Glutamatergic neuron (in vitro differentiated cells): ENCODE results near the gene DTX4. TPM values are rescaled to one million over a fixed set of nuclear protein-coding genes. Genes with fewer than 3 reads are reported as not detected.
A peak's percentile ranks its signal among the peaks of the same experiment; 100 is the strongest.

Experiments
- DNase-seq: peaks from one replicate; pipeline ENCODE4 v3.0.0; 2022
- H3K27ac Mint-ChIP-seq: one replicate; pipeline ENCODE4 v1.8.0; 2020; ENCODE audit warnings: mild to moderate bottlenecking, mixed read lengths, inconsistent platforms; ENCODE audit not compliant: unreplicated experiment
- H3K27me3 Mint-ChIP-seq: one replicate; pipeline ENCODE4 v1.8.0; 2020; ENCODE audit warnings: mild to moderate bottlenecking, moderate library complexity, mixed read lengths, inconsistent platforms; ENCODE audit not compliant: unreplicated experiment
- H3K36me3 Mint-ChIP-seq: one replicate; pipeline ENCODE4 v1.8.0; 2020; ENCODE audit warnings: mild to moderate bottlenecking, mixed read lengths, inconsistent platforms; ENCODE audit not compliant: unreplicated experiment
- H3K4me1 Mint-ChIP-seq: one replicate; pipeline ENCODE4 v1.8.0; 2020; ENCODE audit warnings: mild to moderate bottlenecking, low read depth, mixed read lengths, inconsistent platforms; ENCODE audit not compliant: unreplicated experiment
- H3K4me3 Mint-ChIP-seq: one replicate; pipeline ENCODE4 v1.8.0; 2020; ENCODE audit warnings: mild to moderate bottlenecking, mixed read lengths, inconsistent platforms; ENCODE audit not compliant: unreplicated experiment
- H3K9me3 Mint-ChIP-seq: one replicate; pipeline ENCODE4 v1.8.0; 2020; ENCODE audit warnings: mild to moderate bottlenecking, moderate library complexity, mixed read lengths, inconsistent platforms; ENCODE audit not compliant: unreplicated experiment
- total RNA-seq: library from RNA; stranded (reverse); fragmentation: NEBNext Ultra II Directional; extraction: Animal tissue kit (Norgen Biotek cat#: 25700); gene quantifications from one replicate; pipeline ENCODE4 v1.2.1, GENCODE V29; 2021; ENCODE audit not compliant: unreplicated experiment
- TF ChIP-seq, protein P1 (sequence below): fragments of 200-600 bp; sonication (generic); IDR thresholded peaks from one replicate; pipeline ENCODE4 v1.5.0; 2021; ENCODE audit not compliant: partially characterized antibody, unreplicated experiment

The DTX4 gene
- total RNA-seq, 1 donor from 2014 or later: 4.1 TPM

DNA sequence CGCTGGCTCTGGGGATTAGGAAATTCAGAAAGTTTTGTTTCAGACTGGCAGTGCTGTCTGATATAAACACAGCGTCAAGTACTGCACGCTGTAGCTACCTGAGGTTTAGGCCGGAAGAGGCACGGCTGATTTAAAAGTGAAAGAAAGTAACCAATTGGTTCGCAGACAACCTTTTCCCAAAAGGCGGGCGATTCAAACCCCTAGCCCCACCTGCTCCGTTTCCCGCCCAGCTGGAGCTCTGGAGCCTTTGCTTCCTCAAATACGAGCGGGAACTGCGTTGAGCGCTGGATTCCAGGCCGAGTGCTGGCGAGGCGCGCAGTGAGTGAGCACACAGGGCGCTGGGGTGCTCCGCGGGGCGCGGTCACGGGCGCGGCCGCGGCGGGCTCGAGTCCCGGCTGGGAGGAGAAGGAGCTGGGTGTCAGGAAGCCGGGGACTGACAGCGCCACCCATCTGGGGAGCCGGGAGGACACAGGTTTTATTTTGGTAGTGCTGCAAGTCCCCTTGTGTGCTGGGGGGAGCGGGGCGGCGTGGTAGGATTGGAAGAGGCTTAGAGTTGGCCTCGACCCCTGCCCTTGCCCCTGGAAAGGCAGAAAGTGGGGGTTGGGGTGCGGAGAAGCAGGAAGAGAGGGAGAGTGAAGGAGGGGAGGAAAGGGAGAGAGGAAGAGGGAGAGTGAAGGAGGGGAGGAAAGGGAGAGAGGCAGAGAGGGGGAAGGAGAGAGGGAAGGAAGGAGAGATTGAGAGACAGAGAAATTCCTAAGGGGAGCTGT, 27.2 kb upstream of the DTX4 start:
- peak; percentile 56 for DNase-seq
- H3K27ac Mint-ChIP-seq: no peak overlapping the region
- TF ChIP-seq, protein P1, sequence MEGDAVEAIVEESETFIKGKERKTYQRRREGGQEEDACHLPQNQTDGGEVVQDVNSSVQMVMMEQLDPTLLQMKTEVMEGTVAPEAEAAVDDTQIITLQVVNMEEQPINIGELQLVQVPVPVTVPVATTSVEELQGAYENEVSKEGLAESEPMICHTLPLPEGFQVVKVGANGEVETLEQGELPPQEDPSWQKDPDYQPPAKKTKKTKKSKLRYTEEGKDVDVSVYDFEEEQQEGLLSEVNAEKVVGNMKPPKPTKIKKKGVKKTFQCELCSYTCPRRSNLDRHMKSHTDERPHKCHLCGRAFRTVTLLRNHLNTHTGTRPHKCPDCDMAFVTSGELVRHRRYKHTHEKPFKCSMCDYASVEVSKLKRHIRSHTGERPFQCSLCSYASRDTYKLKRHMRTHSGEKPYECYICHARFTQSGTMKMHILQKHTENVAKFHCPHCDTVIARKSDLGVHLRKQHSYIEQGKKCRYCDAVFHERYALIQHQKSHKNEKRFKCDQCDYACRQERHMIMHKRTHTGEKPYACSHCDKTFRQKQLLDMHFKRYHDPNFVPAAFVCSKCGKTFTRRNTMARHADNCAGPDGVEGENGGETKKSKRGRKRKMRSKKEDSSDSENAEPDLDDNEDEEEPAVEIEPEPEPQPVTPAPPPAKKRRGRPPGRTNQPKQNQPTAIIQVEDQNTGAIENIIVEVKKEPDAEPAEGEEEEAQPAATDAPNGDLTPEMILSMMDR: no peak
- peak overlapping the region; percentile 76 for H3K4me3 Mint-ChIP-seq
- no peaks in the 10 kb centered on the region for H3K36me3 Mint-ChIP-seq
- peaks cover 3% of the 10 kb centered on the region for H3K4me1 Mint-ChIP-seq
- H3K9me3 Mint-ChIP-seq: no peaks in the 10 kb centered on the region
- peaks cover 11% of the 10 kb centered on the region for H3K27me3 Mint-ChIP-seq

DNA sequence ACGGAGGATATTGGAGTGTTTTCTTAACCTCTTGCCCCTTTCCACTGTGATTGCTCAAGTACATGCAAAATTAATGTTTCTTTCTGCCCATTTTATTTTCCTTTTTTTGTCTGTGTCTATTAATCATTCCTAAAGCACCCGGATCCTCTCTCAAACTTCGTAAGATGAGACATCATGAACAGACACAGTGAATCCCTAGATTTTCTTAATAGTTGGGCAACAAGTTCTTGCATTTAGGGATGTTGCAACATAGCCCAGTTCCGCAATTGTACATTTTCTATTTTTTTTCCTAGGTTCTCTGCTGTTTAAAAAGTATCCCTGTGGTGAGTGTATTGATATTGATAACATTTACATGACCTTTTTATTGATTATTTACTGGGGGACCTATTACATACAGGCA, 26.4 kb upstream of the DTX4 start:
- Mint-ChIP-seq H3K27ac (no peak overlapping the region), H3K36me3 (no peaks in the 10 kb centered on the region), H3K27me3 (peaks cover 11% of the 10 kb centered on the region), H3K4me3 (no peak overlapping the region), H3K4me1 (peaks cover 3% of the 10 kb centered on the region), H3K9me3 (no peaks in the 10 kb centered on the region)
- TF ChIP-seq, protein P1: no peak
- no peak for DNase-seq

DNA sequence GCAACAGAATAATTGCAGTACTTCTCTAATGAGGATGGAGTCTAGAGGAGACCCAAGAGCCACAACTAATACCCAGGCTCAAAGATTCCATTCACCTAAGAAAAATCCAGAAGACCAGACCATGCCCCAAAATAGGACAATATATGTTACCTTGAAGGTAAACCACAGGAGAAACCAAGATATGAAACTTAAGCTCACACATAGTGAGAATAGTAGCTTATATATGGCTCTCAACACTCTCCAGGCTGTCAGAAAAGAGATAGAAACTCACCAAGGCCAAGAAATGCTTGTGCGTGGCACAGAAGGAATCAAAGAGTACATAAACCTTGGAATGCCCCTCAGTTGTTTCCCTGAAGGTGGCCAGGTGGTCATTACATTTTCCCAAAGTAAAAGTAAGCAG, 20.2 kb upstream of the DTX4 start:
- Mint-ChIP-seq H3K27me3 (no peaks in the 10 kb centered on the region), H3K36me3 (no peaks in the 10 kb centered on the region), H3K4me1 (no peaks in the 10 kb centered on the region), H3K4me3 (no peak overlapping the region), H3K27ac (no peak overlapping the region), H3K9me3 (no peaks in the 10 kb centered on the region)
- no peak for DNase-seq
- TF ChIP-seq, protein P1: no peak

DNA sequence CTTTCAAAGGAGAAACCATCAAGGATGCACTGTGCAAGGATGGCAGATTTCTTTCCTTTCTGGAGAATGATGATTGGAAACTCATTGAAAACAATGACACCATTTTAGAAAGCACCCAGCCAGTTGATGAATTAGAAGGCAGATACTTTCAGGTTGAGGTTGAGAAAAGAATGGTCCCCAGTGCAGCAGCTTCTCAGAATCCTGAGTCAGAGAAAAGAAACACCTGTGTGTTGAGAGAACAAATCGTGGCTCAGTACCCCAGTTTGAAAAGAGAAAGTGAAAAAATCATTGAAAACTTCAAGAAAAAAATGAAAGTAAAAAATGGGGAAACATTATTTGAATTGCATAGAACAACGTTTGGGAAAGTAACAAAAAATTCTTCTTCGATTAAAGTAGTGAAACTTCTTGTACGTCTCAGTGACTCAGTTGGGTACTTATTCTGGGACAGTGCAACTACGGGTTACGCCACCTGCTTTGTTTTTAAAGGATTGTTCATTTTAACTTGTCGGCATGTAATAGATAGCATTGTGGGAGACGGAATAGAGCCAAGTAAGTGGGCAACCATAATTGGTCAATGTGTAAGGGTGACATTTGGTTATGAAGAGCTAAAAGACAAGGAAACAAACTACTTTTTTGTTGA, 19.5 kb upstream of the DTX4 start:
- no peak for DNase-seq
- Mint-ChIP-seq H3K9me3 (no peaks in the 10 kb centered on the region), H3K4me1 (no peaks in the 10 kb centered on the region), H3K4me3 (no peak overlapping the region), H3K36me3 (no peaks in the 10 kb centered on the region), H3K27me3 (no peaks in the 10 kb centered on the region), H3K27ac (no peak overlapping the region)
- TF ChIP-seq, protein P1: no peak

DNA sequence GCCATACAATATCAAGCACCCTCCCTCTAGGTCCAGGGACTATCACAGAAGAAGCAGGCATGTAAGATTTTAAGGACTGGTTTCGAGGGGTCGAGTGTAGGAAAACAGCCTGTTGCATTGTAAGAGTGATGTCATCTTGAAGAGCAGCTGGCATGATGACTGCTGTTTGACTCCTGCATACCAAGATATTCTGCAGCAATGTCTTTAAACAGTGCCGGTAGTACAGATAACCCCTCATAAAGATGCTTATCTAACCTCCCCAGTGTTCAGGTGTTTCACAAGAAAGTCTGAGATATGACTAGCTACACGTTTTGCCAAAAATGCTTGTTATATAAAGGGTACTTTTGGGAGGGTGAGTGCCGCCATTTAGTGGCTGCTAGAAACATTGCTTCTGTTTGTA, 17.3 kb upstream of the DTX4 start:
- DNase-seq: no peak
- Mint-ChIP-seq H3K4me1 (no peaks in the 10 kb centered on the region), H3K9me3 (no peaks in the 10 kb centered on the region)

More for the DNA sequence above, 17.3 kb upstream of the DTX4 start:
- Mint-ChIP-seq H3K27ac (no peak overlapping the region), H3K27me3 (peaks cover 1% of the 10 kb centered on the region), H3K36me3 (no peaks in the 10 kb centered on the region), H3K4me3 (no peak overlapping the region)
- TF ChIP-seq, protein P1: no peak
